Measurements from ENCODE around the gene ZNF212. TPM values are rescaled to one million over a fixed set of nuclear protein-coding genes. Genes with fewer than 3 reads are reported as not detected.
"Not testable (repeated sequence)": the region's sequence is repeated elsewhere in the genome, so short reads cannot be mapped to it uniquely, and the experiment has no call there.

Gene ZNF212
- total RNA-seq, 4 donors from 2014 or later: 19.8 to 24.9 (median 23.2) TPM

GRCh38 chr7:149240637-149241036 lies 1.2 kb downstream of the ZNF212 start:
- DNase-seq: no peak
- Histone ChIP-seq H3K4me3 (peak overlapping the region in 3 of 4 donors; percentile 78 to 96 (median 96)), H3K36me3 (no peaks in the 10 kb centered on the region), H3K27me3 (no peaks in the 10 kb centered on the region), H3K9me3 (no peaks in the 10 kb centered on the region), H3K4me1 (peaks cover 0 to 14% (median 5%) of the 10 kb centered on the region in 4 donors), H3K27ac (peak overlapping the region in 2 of 4 donors; percentile 64 to 66)
- TF ChIP-seq POLR2A (IDR thresholded peaks at IDR 0.05) (no peak), CTCF (IDR thresholded peaks at IDR 0.05) (no peak)

GRCh38 chr7:149241696-149242095 lies 2.2 kb downstream of the ZNF212 start:
- DNase-seq: no peak
- Histone ChIP-seq H3K4me1 (peaks cover 0 to 14% (median 5%) of the 10 kb centered on the region in 4 donors), H3K27ac (peak overlapping the region in 3 of 4 donors; percentile 7 to 75 (median 64)), H3K4me3 (peak overlapping the region in 2 of 4 donors; percentile 24 to 36), H3K27me3 (no peaks in the 10 kb centered on the region), H3K36me3 (no peaks in the 10 kb centered on the region), H3K9me3 (no peaks in the 10 kb centered on the region)
- no peak for TF ChIP-seq CTCF (IDR thresholded peaks at IDR 0.05)
- no peak for TF ChIP-seq POLR2A (IDR thresholded peaks at IDR 0.05)

GRCh38 chr7:149245244-149245643 lies 5.8 kb downstream of the ZNF212 start:
- no peaks in the 10 kb centered on the region for H3K9me3 ChIP-seq

GRCh38 chr7:149245744-149246143 lies 6.3 kb downstream of the ZNF212 start:
- TF ChIP-seq POLR2A (IDR thresholded peaks at IDR 0.05) (no peak), CTCF (IDR thresholded peaks at IDR 0.05) (no peak)
- Histone ChIP-seq H3K27me3 (no peaks in the 10 kb centered on the region), H3K36me3 (peaks cover 0 to 9% (median 0%) of the 10 kb centered on the region in 3 donors), H3K9me3 (no peaks in the 10 kb centered on the region), H3K4me3 (no peak overlapping the region), H3K27ac (no peak overlapping the region), H3K4me1 (peaks cover 0 to 9% (median 1%) of the 10 kb centered on the region in 4 donors)
- no peak for DNase-seq

More at GRCh38 chr7:149245244-149245643, 5.8 kb downstream of the ZNF212 start:
- Histone ChIP-seq H3K27ac (no peak overlapping the region), H3K4me1 (peaks cover 0 to 13% (median 4%) of the 10 kb centered on the region in 4 donors), H3K27me3 (no peaks in the 10 kb centered on the region), H3K4me3 (no peak overlapping the region), H3K36me3 (peaks cover 0 to 4% (median 0%) of the 10 kb centered on the region in 3 donors)
- TF ChIP-seq POLR2A (IDR thresholded peaks at IDR 0.05) (no peak), CTCF (IDR thresholded peaks at IDR 0.05) (no peak)
- no peak for DNase-seq

GRCh38 chr7:149248777-149249176 lies 9.3 kb downstream of the ZNF212 start:
- Histone ChIP-seq H3K27ac (no peak overlapping the region), H3K36me3 (peaks cover 0 to 39% (median 0%) of the 10 kb centered on the region in 3 donors), H3K4me3 (no peak overlapping the region), H3K27me3 (no peaks in the 10 kb centered on the region), H3K4me1 (no peaks in the 10 kb centered on the region), H3K9me3 (no peaks in the 10 kb centered on the region)
- no peak for TF ChIP-seq POLR2A (IDR thresholded peaks at IDR 0.05)
- no peak for TF ChIP-seq CTCF (IDR thresholded peaks at IDR 0.05)
- DNase-seq: no peak

GRCh38 chr7:149250151-149250550 lies 10.7 kb downstream of the ZNF212 start:
- DNase-seq: peak in 1 of 3 donors; percentile 31
- not testable (repeated sequence) for H3K4me3 ChIP-seq, H3K9me3 ChIP-seq, H3K27ac ChIP-seq, H3K27me3 ChIP-seq, H3K4me1 ChIP-seq
- H3K36me3 ChIP-seq: peaks cover 0 to 53% (median 0%) of the 10 kb centered on the region in 3 donors

GRCh38 chr7:149251518-149251917 lies 12.1 kb downstream of the ZNF212 start:
- not testable (repeated sequence) for H3K27ac ChIP-seq, H3K4me1 ChIP-seq, H3K9me3 ChIP-seq, H3K4me3 ChIP-seq, H3K27me3 ChIP-seq
- DNase-seq: peak in 1 of 3 donors; percentile 26
- H3K36me3 ChIP-seq: peaks cover 0 to 65% (median 0%) of the 10 kb centered on the region in 3 donors
